GM21526 (cell line): Measurements from ENCODE around the gene LRRC39.

Experiments used
- ATAC-seq: cut with Tn5 transposase; IDR thresholded peaks from one replicate; pipeline ENCODE4 v1.9.1; 2021; ENCODE audit warnings: moderate library complexity; ENCODE audit not compliant: unreplicated experiment, low FRiP score

LRRC39 gene

DNA sequence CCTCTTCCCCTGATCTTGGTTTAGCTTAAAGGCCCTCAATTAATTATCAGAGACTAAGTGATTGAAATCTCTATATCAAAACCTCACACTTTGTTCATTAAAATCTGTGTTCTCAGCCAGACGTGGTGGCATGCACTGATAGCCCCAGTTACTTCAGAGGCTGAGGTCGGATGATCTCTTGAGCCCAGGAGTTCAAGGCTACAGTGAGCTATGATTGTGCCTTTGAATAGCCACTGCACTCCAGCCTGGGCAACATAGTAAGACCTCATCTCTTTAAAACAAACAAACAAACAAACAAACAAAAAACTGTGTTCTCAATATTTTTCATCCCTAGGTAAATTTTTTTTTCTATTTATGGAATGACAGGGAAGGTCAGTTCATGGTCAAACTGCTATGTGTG, 26.4 kb downstream of the LRRC39 start:
- ATAC-seq, result no peak

DNA sequence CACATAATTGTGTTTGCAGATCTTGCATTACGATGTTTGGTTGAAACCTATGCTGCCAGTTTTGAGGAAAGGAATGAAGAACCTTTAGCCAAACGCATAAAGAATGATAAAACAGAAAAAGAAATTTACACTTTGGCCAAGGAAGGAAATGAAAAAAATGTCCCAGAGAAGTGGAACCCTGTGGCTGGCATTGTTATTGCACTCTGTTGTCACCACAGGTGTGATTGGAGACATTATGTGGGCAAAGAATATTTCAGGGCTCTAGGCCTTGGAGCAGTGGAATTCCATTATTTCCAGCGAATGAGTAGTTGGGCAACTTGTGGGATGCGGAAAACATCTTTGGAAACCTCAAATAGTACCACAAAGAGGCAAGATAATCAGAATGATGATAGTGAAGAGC, 30.2 kb downstream of the LRRC39 start:
- no peak for ATAC-seq

DNA sequence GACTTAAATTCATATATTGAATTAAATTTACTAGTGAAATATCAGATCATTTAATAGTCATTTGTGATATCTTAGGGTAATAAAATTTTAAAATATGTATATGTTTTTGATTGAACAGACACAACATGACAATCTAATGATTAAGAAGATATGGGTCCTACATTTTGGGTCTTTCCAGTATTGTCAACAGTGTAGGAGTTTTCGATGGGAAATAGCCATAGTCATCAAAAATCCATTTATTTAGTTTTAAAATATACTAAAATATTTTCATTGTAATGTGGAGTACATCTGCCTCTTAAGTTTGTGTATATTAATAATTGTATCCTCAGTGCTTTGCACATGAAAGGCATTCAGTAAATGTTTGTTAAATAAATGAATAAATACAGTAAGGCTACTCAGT, 31.1 kb downstream of the LRRC39 start:
- ATAC-seq, result no peak

DNA sequence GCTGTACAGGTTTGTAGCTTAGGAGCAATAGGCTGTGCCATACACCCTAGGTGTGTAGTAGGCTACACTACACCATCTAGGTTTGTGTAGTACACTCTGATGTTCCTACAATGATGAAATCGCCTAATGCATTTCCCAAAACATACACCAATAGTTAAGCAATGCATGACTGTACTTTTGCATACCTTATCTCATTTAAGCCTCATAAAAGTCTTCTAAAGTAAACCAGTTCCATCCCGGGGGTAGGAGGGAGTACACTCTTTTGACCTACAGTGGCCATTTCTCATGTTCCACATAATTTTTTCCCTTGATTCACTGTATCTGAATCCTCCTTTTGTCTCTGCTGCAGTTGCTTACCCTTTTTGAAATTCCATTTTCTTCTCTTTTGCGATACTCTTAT, 32.9 kb downstream of the LRRC39 start:
- no peak for ATAC-seq

DNA sequence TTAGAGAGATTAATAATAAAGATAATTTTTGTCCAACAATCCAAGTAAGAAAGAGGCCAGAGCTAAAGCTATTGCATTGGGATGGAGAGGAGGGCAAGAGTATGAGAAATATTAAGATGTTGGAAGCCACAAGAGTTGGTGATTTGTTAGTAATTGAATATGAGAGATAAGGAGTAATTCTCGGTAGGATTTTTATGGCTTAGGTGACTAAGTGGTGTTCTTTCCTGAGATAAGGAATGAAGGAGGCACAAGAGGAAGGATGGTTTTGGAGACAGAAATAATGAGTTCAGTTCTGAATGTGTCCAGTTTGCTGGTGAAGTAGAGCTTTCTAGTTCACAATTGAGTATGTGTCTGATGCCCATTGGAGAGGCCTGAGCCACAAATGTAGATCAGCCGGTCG, 35.7 kb downstream of the LRRC39 start:
- no peak for ATAC-seq

DNA sequence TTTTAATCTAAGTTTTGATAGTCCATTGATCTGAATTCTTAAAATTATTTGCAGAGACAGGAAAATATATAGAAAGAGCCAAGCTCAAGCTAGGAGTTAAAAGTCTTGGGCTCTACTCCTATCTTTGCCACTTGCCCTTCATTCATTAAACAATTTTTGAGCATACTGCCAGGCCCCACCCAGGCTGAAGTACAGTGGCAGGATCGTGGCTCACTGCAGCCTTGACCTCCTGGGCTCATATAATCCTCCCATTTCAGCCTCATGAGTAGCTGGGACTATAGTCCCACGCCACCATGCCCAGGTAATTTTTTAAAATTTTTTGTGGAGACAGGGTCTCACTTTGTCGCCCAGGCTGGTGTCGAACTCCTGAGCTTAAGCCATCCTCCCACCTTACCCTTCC, 36.9 kb downstream of the LRRC39 start:
- ATAC-seq, result no peak

DNA sequence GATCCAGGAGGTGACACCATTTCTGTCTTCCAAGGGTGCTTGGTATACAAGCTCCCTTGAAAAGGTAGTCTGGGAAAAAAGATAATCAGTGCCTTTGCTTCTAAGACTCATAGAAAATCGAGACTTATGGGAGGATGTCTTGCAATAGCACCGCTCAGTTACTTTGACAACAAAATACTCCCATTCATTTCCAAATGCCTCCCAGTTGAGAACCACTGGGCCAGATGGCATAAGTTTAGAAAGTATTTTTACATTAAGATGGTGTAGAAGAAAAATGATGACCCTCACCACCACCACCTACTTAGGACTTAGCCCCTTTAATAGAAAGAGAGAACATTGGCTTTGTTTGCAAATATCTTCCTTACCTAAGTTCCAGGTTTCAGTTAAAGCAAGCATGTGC, 40.5 kb downstream of the LRRC39 start:
- no peak for ATAC-seq

DNA sequence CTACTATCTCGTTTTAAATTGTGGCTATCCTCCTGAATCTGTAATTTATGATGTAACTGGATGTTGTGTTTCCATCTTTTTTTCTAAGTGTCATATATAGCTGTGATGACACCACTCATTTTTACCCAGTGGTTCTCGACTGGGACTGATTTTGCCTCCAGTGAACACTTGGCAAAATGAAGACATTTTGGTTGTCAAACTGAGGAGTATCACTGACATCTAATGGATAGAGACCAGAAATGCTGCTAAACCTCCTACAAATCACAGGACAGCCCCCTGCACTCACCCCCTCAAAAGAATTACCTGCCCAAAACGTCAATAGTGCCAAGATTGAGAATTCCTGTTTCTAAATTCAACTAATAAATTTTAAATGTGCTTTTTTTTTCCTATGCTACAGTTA, 43.2 kb downstream of the LRRC39 start:
- ATAC-seq, result no peak

DNA sequence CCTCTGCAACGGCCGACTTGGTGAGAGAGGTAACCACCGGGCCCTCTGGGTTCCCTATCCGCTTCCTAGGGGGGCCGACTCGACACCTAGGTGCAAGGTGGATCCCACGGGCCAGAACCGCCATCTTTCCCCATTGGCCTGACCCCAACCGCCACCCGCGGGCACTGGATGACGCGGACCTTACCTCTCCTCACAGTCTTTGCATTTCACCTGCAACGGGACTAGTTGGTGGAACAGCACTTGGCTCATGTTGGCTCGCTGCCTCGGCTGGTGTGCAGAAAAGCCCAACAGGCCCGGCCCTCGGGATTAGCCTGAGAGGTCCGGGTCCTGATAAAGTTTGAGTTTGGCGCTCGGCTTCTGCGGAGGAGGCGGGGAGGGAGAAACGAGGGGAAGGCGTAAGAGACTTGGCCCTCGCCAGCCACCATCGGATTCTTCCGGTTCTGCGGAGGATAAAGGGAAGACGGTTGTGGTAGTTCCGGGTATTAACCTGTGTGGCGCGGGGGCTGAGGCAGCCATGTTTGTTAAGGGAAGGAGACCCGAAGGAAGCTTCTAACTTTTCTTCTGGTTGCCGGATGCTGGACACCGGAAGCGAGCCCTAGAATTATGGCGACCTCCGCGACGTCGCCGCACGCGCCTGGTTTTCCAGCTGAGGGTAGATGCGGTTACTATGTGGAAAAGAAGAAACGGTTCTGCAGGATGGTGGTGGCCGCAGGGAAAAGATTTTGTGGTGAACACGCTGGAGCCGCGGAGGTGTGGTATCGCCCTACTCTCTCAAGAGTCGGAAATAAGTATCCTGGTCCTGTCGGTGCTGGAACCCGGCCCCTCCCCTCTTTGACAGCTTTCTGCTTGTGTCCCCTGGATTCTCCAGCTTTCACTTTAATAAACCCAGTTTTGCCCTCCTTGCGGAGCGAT, 45.2 kb downstream of the LRRC39 start, which contains the start of the genes SASS6 and TRMT13:
Gene SASS6, minus strand, starts transcription at position 365 of the 912 bp plus-strand sequence. Its CDS starts 116 bp downstream, at position 249.
Gene TRMT13, plus strand, starts transcription at position 598 of the 912 bp plus-strand sequence. Its CDS starts 6 bp downstream, at position 604.
- peak; percentile 88 for ATAC-seq

DNA sequence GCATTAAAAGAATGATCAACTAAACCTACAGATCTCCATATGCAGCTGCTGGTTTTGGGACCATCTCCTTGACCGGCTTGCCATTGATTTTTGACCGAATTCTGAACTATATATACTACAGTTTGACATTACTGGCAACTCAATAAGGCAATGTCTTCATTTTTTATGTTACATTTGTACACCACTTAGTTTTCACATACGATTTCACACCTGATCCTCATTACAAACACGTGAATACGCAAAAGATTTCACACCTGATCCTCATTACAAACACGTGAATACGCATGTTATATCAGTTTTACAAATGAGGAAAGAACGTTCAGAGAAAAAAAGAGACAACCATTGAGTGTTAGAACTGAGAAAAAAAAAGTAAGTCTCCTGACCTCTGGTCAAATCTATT, 46.4 kb downstream of the LRRC39 start:
- no peak for ATAC-seq

DNA sequence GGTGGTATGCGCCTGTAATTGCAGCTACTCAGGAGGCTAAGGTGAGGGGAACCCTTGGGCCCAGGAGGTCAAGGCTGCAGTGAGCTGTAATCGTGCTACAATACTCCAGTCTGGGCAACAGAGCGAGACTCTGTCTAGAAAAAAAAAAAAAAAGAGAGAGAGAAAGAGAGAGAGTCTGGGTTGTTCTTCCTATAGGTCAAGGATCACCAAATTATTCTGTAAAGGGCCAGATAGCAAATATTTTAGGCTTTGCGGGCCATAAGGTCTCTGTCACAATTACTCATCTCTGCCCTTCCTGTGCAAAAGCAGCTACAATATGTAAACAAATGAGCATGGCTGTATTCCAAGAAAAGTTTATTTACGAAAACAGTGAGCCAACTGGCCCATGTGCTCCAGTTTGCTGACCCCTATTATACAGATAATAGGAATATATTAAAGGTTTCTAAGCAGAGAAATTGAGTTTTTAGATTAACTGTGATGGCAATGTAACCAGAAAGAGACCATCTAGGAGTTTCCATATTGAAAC, 47.4 kb downstream of the LRRC39 start:
- ATAC-seq, result no peak

DNA sequence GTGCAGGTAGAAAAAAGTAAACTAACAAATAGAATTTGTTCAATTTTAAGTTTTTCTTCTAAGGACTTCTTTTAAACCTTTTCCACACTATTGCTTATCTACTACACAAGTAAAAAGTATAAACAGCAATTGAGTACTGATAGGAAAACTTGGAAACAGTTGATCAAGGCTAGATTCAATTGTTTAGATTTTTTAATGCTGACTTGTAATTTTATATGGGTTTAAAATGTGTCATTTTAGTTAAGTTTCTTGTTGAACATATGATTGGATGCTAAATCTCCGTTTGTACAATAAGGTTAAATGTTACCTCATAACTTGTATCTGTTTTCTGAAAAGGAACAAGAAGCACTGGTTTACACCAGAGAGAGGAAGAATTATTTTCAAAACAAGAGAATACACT, 50.8 kb downstream of the LRRC39 start:
- no peak for ATAC-seq

DNA sequence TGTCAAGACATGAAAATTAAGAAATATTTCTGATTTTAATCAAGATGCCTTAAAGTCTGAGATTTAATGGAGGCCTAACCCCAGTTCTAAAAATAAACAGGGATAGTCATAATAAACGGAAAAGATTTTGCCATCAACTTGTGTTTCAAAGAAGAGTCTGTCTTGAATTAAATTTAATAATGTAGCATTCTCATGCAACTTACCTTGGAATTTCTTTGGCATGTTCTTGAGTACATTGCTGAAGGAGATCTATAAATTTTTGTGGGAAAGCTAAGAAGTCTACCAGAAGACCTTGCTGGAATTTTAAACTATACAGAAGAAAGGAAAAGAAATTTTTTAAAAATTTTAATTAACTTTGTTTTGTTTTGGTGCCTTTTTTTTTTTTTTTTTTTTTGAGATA, 55.9 kb downstream of the LRRC39 start:
- no peak for ATAC-seq

DNA sequence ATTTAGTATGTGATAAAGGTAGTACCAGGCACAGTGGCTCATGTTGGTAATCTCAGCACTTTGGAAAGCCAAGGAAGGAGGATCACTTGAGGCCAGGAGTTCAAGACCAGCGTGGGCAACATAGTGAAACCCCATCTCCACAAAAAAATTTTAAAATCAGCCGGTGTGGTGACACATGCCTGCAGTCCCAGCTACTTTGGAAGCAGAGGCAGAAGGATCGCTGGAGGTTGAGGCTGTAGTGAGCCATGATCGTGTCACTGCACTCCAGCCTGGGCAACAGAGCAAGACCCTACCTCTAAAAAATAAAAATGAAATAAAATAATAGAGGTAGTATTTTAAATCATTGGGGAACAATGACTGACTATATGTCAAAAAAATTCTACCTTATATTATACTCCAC, 62.5 kb downstream of the LRRC39 start:
- no peak for ATAC-seq

DNA sequence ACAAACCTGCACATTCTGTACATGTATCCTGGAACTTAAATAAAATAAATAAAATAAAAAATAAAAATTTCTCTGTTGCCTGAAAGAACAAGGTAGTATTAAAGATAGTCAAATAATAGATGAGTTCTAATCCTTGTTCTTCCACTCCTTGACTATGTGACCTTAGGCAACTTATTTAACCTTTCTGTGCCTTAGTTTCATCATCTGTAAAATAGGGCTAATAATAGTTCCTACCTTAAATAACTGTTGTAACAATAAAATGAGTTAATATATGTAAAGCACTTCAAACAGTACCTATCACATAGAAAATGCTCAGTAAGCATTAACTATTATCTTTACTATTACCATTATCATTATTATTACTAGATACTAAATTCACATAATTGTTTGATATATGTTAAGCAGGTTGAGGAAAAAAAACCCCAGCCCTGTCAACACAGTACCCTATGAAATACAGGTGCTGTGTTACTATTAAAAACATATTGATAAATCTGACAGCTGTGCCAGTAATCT, 68.4 kb downstream of the LRRC39 start:
- no peak for ATAC-seq

DNA sequence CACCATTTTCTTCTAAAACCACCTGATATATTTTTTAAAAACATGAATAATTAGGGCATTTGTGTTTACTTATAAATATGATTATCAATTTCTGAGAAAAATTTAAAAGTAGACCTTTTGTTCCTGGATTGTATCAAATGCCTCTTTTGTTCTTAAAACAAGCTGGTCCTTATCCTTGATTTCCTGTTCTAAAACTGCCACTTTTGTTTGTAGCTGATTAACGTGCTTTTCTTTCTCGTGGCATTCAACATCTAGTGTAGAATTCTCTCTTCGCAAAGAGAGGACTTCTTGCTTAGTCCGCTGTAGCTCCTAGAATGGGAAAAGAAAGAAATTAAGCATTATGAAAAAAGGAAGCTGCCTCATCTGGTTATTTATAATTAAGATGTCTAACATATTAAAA, 70.4 kb downstream of the LRRC39 start:
- ATAC-seq, result no peak

DNA sequence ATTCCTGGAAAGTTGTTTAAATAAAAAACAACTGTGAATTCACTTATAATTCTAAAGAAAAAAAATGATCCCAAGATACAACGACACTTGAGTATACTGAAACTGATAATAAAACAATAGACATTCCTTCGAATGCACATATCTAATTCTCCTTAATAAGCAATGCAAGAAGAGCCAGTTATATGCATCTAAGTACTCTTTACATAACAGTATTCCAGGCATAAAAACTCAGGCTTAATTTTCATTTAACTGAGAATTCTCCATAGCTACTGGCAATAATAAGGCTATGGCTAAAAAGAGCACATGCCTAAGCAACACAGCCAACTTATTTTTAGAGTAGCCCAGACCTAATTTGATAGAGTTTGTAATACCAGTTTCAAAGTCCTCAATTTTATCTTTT, 76.5 kb downstream of the LRRC39 start:
- ATAC-seq, result no peak

DNA sequence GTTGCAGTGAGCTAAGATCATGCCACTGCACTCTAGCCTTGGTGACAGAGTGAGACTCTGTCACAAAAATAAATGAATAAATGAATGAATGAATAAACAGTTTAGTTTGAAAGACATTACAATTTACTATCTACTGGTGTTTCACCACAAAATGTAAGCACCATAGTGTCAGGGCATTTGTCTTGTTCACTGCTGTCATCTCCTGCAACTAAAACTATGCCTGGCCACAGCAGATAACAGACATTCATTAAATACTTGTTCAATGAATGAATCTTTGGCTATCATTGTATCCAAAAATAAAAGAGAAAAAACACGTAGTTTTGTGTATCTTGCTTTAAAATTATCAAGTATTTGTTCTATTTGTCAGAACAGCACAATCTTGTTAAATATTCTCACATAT, 77.9 kb downstream of the LRRC39 start:
- no peak for ATAC-seq
